Activated CD4-positive, alpha-beta T cell treated with anti-CD3 and anti-CD28 coated beads, Interleukin-2, amount 50 U/mL, for 24 hours (primary cell): ENCODE data around the gene EPPIN.

Experiments
- DNase-seq, 2 donors: peaks; one replicate each; pipeline ENCODE4 v3.0.0-alpha.2; 2020; ENCODE audit warnings: low read depth in 1 of 2, low spot score in 1 of 2

EPPIN gene

DNA sequence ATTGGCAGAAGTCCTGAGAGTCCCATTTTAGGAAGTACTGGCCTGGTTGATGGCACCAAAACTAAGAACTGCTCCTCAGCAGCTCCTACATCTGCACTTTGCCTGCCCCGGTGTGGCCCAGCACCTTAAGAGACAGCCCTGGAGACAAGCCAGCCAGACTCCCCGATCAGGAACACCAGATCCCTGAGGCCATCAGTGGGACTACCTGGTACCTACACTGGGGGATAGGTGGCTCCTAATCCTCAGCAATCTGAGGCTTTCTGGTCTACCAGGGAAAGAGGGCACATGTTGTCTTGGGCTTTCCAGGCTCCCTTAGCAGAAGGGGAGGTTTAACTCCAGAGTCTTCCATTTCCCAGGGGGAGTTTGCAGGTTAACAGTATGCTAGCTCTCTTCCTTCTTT lies 7.8 kb downstream of the EPPIN start, which contains the start of gene WFDC6:
Gene WFDC6, minus strand, starts transcription at position 101 of the 400 bp plus-strand sequence. Its CDS starts 75 bp downstream, at position 26.
- DNase-seq, result no peak

DNA sequence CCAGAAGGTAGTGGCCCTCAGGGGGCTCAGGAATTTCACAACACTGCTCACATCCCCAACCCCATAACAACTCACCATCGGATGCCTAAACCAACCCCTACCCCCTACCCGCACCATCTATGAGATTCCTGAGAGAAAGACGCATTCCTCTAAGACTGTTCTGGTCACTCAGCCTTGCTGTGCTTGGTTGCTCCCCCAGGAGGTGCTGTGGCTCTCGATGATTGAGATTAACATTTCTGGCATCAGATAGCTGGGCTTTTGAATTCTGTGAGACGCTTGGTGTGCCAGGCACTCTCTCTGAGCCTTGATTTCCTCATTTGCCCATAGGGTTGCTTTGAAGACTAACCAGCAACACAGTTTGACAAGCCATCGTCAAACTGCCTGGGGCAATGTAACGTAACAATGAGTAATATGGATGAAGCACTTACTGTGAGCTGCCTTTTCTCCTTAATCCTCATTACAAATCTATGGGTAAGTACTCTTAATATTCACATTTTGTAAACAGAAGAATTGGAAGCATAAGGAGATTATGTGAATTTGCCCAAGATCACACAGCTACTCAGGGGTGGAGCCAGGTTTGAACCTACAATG lies 8.9 kb downstream of the EPPIN start:
- no peak for DNase-seq

DNA sequence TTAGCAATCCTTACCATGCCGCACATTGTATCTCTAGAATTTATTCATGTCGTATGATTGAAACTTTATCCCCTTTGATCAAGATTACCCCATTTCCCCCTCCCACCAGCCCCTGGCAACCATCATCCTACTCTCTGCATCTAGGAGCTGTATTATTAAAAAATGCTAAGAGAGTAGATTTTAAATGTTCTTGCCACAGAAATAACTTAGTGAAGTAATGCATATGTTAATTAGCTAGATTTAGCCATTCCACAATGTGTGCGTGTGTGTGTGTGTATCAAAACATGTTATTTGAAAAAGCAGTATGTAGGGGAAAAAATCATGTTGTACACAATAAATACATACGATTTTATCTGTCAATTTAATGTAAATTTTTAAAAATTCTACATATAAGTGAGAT lies 19.9 kb downstream of the EPPIN start:
- no peak for DNase-seq

DNA sequence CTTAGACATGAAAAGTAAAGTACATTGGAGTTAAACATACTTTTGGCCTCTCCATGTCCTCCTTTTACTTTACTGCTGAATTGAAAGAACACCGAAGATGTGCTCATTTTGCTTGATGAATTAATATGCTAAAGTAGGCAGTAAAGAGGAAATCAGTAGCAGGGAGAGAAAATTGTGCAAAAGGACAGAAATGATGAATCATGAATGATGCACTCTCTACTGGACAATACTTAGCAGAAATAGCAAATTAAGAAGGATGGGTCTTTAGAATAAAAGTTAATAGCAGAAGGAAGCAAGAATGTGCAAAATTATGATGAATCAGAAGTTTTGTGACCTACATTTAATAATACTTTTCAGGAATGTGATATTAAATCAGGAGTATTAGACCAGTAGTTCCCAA lies 23.4 kb downstream of the EPPIN start:
- no peak for DNase-seq

DNA sequence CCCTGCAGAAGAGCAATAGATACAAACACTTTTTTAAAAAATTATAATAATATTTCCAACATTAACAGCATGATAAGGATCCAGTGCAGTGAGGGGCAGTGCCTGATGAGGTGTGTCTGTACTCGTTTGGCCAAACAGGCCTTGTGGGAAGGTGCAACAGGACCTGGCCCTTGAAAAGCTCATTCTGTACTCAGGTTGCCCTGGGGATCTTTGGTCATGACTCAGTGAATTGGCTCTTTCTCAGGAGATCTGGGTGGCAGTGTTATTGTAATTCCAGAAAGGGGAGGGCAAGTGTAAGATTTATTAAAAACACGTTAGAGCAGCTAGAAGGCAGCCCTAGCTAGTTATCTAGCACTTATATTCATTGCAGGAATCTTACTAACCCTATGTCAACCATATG lies 28.9 kb downstream of the EPPIN start:
- DNase-seq, result no peak

DNA sequence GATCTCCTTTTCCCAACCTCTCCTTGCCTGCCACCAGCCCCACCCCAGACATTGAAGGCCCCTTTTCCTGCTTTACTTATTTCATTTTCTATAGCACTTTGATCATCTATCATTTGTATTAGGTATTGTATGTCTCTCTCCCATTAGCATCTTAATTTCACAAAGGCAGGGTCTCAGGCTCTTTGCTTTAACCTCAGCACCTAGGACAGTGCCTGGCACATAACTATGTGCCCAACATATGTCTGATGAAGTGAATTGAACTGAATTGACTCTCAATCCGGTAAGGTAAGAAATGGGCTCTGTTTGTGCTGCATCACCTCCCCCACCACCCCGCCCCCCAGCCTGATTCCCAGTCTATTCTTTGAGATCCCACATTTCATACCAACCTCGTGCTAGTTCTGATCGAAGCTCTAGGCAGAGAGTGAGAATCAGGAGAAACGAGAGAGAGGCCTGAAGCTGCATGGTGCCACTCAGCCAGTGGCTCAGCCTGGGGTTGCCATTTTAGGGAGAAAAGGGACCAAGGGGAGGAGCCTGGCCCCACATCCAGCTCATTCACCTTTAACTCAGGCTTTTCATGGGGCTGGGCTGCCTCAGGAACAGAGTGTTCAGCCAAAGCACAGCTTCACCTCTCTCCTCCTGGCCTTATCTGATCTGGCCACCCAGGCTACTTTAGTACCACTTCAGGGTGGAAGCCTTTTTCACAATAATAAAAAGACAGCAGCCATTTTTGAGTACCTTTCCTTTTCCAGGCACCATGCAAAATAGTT lies 31.9 kb downstream of the EPPIN start, which contains the start of gene SPINT3:
Gene SPINT3, minus strand, starts transcription at position 476 of the 767 bp plus-strand sequence. Its CDS starts 14 bp downstream, at position 462.
- no peak for DNase-seq

DNA sequence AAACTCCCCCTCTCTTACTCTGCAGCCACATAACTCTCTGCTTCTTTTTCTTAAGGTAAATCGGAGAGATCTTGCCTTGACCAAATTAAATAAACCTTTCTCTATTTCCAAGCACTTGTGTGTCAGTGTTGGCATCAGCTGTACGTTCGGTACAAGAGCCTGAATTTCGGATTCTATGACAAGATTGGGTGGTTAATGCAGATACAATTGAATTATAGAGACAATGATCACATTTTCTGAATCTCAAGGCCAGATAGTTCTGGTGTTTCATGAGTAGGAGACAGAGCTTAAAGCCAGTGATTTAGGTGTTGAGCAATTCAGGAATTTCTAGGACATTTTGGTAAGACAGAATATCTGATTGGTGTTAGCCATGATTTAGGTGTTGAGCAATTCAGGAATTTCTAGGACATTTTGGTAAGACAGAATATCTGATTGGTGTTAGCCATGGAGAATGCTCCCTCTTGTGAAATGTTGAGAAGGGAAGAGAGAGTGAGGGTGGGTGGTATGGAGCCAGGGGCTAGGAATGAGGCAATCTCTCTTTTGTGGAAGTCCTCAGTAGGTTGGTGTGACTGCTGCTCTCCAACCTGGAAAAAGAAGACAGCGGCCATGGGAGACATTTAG lies 36.8 kb downstream of the EPPIN start:
- no peak for DNase-seq

DNA sequence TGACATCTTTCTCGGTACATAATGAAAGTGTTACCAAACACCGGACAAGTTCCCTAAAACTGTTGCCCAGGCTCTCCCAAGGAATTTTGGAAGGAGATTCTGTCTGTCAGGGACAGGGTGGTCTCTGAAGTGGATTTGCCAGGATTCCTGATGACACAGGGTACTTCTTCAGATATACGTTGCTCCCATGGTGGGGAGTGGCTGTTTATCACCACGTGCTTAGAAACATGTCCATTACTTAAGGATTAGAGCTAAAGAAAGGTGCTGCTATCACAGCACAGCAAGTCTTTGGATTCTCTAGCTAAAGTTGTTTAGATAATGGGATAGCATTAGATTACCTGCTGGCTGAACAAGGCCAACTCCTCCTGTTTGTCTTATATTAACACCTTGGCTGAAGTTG lies 38.1 kb downstream of the EPPIN start:
- DNase-seq, result no peak

DNA sequence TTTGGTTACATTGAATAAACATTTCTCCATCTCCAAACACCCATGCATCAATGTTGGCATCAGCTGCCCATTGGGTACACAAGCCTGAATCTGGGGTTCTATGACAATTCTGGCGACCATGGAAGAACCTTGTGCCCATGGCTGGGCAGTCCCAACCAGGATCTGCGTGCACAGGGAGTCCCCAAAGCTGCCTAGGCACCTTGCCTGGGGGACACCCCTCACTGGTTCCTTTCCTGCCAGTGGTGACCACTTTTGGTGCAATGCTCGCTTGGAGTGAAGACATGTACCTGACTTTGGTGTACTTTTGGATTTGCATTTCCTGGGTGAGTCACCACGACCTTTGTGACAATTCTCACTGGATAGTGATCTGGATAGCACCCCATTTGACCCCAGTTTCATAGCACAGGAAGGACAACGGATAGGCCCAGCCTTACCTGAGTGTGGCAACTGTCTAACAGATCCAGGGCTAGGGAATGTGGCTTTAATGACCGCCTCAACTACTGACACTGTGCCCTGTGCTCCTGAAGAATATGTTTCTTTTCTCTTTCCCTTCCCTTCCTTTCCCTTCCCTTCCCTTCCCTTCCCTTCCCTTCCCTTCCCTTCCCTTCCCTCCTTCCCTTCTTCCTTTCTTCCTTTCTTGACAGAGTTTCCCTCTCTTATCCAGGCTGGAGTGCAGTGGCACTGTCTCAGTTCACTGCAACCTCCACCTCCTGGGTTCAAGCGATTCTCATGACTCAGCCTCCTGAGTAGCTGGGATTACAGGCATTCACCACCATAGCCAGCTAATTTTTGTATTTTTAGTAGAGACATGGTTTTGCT lies 38.9 kb downstream of the EPPIN start:
- DNase-seq, result no peak

DNA sequence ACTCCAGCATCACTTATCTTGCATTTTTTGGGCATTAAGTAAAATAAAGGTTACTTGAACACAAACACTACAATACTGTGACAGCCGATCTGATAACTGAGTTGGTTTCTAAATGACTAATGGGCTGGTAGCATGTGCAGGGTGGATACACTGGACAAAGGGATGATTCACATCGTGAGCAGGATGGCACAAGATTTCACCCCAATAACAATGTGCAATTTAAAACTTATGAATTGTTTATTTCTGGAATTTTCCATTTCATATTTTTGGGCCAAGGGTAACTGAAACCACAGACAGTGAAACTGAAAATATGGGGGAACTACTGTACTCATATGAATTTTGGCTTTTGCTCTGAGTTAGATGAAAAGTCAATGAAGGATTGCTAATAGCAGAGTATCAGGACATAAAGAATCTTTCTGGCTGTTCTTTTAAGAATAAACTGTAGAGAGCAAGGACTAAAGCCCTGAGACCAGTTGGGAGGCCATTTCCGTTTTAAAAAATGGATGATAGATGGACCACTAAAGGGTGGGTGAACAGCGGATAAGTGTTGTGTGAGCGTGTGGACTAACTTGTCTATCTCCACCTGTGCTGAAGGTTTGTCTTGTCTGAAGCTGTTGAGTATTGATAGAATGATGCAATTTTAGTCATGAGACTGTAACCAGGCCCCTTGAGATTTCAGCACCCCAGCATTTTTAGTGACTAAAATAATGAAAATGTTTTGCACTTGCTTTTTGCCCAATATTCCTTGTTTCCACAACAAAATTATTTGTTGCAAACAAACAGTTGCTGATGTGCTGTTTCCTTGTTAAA lies 40.0 kb downstream of the EPPIN start:
- DNase-seq, result no peak

DNA sequence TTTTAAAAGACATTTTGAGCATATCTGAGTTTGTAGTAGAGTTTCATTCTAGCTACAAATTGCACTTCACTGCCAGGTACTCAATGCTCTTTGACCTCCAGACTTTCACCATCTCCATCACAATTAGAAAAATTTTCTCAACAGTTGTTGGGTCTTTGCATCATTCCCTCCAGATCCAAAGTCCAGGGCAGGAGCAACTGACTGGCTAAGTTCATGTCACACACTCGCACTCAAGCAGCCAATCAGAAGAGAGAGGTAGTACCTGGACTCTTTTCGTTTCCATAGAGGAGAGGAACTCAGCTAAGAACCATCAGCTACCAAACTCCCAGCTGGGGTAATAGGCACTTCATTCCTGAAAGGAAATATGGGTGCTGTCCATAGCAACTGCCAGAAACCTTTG lies 40.8 kb downstream of the EPPIN start:
- DNase-seq, result no peak

DNA sequence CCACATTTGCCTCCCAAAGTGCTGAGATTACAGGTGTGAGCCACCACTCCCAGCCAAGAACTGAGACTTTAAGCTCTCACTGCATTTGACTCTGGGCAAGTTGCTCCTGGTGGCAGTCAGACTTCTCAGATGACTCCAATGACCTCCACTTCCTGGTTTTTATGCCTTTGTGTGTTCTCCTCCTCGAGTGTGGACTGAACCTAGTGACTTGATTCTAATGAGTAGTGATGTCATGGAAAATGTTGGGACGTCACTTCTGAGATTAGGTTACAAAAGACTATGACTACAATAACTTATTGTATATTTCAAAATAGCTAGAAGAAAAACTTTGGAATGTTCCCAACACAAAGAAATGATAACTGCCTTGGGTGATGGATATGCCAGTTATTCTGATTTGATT lies 43.8 kb downstream of the EPPIN start:
- no peak for DNase-seq

DNA sequence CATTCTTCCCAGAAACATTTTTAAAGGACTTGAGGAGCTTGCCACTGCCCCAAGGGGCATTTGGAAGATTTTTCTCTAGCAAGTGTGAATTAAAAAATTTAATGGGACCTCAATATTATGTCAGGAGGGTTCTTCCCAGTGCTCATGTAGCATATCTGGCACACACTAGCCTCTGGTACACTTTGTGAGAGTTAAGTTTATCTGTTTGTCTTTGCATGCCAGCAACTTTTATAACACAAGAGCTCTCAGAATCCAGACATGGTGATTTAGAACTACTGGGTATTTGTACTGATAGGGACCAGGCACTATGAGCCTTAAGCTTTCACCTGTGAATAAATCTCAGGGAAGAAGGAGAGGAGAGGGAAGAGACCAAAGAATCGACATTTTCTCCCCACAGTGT lies 44.6 kb downstream of the EPPIN start:
- DNase-seq, result no peak

DNA sequence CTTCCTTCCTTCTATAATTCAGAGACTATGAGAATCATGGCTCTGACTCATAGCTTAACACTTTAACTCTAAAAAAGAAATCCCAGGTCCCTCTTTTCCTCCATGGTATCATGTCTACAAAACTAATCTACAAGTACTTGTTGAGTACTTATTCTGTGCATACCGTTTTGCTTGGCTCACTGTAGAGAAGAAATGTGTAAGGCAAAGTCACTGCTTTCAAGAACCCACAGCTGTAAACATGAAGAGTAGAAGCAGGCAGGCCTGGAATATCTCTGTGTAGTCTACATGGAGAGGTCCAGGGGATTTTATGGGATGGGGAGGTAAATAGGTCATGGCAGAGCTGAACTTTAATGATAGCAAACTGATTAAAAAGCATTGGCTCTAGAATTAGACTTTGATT lies 45.6 kb downstream of the EPPIN start:
- DNase-seq, result no peak

DNA sequence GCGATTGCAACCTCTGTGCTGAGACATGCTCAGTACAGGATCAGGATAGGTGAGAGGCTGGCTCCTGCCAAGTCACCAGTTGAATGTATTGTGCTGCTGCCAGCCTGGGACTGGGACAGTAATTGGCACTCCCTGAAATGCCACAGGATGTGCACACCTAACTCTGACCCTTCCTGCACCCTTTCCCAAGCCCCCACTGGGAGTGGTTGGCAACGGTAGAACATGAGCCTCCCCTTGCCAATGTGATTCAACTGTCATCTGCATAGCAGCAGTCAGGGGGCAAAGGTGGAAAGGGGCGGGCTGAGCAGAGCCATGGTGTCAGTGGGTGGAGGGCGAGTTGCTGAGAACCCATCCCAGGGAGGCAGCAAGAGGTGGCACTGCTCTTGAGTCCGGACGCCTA lies 47.2 kb downstream of the EPPIN start:
- DNase-seq, result no peak

DNA sequence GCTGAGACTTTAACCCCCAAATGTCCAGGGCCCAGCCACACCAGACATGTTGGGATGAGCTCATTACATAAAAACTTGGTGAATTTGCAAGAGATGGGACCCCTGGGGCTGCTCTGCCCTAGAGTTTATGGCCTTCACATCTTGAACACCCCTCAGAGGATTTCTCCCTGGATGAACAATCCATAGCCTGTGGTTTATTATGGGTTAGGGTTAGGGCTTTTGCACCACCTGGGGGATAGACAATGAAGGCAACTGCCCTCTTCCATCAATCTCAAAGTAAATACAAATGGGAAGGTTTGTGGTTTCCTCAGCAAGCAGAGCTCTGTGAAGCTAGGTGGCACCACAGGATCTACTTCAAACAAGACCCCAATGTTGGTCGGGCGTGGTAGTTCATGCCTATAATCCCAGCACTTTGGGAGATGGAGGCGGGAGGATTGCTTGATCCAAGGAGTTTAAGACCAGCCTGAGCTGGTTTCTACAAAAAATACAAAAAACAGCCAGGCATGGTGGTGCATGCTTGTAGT lies 49.2 kb downstream of the EPPIN start:
- no peak for DNase-seq

DNA sequence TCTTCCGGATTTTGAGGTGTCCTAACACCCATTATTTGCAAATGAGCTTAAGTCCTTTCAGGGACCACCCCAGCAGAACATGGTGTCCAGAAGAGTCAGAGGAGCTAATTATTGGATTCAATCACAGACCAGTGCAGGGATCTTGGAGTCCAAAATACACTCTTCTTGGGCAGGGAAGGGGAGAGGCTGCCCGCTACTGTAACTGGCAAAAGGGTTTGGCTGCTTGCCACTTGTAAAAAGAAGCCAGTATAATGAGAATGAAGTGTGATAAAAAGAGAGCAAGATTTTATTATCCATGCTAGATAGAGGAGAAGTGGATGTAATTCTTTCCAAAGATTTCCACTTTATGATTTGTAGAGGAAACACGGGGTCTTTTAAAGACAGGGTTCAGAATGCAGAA lies 51.0 kb downstream of the EPPIN start:
- no peak for DNase-seq

DNA sequence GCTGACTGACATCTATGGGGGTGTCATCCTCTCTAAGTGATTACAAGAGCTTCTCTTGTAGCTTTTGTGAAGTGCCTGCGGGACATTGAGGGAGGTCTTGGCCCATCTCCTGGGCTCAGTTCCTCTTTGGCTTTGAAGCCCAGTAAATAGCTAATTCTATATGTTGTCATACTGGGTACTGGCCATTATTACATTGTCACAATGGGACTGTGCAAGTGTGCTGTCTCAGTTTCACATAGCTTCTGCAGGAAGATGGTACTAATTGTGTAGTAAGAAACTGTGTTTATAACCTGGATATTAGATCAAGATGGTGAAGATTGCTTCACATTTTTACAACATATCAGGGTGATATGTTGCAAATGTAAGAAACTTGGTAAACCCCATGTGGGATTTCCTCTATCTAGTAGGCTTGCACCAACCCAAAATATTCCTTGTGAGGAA lies 51.7 kb downstream of the EPPIN start:
- no peak for DNase-seq
